ENCODE measurements around the gene RGS3.

The RGS3 gene

DNA sequence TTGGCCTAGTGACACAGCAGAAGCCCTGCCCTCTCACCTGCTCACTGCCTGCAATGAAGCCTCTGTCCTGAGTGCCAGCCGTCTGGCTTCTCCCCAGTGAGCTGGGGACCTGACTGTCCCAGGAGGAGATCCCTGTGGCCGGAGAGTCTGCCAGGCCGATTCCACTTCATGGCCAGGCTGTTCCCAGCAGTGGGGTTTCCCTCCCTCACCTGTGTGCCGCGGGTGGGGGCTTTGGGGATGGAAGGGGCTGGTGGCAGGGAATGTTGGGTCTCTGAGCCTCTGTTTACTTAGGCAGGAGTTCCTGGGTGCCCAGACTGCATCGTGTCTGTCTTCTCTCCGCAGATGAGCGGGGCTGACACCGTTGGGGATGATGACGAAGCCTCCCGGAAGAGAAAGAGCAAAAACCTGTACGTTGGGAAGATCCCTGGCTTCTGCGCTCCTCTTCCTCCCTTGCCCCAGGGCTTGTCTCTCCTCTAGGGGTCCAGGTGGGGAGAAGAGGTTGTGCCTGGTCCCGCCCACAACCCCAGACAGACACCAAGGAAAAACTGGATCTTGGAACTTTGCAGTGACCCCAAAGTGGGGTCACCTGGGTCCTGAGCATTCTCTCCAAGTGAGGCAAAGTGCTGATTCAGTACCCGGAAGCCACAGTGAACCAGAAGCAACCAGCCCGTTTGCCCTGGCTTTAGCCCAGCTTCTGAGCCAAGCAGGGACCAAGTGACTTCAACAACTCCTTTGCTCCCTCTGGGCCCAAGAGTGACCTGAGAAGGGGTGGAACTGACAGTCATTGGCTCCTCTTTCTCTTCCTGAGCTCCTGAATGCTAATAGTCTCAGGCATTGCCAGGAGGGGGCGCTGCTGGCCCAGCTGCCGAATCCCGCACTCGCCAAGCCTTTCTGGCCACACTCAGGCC lies 127.7 kb downstream of the RGS3 start:
- peak; percentile 28 for DNase-seq

DNA sequence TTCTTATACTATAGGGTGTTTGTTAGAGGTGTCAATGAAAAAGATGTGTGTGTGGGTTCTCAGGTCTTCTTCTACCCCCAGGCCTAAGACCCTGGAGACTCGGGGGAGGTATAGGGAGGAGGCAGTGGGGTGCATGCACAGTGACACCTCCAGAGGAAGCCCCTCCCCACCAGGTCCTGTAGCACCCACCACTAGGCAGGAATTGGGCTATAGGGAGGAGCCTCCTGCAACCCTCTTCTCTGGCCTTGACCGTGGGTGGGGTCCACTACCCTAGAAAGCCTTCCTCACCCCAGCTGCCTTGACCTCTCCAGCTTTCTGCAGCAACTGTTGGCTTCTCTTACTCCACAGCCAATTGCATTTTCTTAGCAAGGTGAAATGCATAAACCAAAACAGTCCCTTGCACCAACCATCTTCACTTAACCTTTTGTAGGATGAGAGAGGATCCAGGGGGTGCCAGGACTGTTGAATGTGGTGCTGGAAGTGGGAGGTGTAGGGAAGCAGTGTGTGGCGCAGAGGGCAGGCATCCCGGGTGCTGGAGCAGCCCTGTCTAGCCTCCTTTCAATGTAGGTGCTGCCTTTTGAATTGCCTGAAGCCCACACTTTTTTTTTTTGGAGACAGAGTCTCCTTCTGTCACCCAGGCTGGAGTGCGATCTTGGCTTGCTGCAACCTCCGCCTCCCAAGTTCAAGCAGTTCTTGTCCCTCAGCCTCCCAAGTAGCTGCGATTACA lies 128.5 kb downstream of the RGS3 start:
- no peak for DNase-seq

DNA sequence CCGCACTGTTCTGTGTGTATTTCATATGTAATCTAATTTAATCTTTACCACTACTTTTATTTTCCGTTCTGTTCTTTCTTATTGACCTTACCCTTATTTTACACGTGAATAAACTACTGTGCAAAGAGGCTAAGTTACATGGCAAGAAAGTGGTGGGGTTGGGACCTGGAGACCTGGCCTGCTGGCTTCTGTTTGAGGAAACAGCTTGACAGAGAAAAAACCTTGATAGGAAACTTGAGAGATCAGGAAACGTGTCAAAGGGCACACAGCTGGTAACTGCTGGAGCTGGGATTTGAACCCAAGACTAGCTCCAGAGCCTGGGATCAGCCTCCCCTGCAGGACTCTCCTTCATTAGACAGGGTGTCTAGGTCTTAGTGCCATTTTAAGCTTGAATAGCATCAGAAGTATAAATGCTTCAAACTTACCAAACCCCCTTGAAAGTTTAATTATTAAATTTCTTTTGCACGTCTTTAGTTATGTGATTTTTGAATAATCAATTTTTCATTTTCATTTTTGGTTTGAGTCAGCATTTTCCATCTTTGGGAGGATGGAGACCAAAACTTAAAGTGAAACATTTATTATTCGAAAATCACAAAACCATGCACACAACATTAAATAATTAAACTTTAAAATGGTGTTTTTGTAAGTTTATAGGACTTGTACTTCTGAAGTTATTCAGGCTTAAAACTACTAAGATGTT lies 129.5 kb downstream of the RGS3 start:
- no peak for DNase-seq

DNA sequence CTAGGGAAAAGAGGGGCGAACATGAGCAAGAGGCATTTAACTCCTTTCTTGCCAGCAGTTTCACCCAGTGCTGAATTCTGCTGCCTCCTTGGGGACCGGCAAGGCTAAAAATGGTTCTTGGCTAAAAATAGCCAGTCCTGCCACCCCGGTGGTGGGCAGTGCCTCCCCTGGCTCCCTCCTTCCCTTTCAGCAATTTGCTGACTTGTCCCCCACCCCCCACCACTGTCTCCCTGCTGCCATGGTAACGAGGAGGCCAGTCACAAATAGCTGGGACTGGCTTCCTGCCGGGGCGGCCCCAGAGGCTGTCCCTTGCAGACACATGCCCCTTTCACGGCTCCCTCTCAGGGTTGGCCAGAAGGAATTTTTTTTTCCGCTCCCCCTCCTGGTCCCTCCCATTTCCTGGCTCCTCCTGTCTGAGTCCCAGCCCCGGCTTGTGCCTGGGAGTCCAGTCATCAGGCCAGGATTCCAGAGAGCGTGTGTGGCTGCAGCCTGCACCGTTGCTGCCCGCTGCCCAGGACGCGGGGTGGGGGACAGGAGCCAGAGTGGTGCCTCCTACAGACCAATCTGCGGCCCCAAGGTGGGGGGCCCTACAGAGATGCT lies 130.3 kb downstream of the RGS3 start:
- no peak for DNase-seq

DNA sequence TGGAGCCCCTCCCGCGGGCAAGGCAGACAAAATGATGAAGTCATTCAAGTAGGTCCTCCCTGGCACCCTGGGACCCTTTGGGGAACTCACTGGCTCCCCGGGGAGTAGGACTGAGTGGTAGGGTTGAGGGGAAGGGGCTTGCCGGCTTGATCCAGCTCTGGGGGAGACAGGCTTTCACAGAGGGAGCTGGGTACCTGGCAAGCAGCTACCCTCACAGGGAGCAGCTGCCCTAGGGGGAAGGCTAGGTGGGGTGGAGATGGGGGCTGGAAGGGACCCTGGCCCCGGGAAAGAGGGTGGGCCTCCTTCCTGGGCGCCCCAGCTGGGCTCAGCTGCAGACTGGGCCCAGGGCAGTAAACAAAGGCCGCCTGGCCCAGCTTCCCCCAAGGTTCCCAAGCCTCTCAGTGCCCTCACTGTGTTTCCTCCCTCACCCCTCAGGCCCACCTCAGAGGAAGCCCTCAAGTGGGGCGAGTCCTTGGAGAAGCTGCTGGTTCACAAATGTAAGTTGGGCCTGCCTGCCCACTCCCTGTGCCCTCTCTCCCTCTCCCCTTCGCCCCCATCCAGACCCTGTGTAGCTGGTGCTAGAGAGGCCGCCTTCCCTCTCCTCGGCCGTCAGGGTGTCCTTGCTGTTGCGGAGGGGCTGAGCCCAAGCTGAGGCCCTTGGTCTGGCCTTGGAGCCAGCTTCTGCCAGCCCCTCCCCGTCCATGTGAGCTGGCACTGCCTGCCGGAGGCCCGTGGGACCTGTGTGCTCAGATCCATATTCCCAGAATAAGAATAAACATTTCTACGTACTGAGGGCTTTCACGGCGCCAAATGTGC lies 131.2 kb downstream of the RGS3 start:
- DNase-seq: no peak

DNA sequence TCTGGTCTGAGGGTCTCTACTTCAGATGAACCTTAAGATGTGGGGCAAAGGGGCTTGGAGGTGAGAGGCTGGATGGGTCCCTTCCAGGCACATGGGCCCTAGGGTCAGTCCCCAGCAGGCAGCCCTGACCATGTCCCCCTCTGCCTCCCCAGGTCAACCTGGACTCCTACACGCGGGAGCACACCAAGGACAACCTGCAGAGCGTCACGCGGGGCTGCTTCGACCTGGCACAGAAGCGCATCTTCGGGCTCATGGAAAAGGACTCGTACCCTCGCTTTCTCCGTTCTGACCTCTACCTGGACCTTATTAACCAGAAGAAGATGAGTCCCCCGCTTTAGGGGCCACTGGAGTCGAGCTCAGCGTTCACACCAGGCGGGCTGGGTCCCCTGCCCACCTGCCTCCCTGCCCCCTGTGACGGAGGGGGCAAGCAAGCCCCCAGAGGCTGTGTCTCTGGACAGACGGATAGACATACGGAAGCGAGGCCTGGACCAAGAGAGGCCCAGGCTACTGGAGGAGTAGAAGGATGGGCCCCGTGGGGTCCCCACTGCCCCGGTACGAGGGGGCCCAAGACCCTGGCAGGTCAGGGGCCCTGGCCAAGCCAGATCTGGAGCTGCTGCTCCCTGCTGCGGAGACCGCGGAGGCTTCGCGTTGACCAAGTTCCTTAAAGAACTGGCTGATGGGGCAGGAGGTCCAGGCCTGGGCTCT lies 133.2 kb downstream of the RGS3 start:
- DNase-seq: no peak

DNA sequence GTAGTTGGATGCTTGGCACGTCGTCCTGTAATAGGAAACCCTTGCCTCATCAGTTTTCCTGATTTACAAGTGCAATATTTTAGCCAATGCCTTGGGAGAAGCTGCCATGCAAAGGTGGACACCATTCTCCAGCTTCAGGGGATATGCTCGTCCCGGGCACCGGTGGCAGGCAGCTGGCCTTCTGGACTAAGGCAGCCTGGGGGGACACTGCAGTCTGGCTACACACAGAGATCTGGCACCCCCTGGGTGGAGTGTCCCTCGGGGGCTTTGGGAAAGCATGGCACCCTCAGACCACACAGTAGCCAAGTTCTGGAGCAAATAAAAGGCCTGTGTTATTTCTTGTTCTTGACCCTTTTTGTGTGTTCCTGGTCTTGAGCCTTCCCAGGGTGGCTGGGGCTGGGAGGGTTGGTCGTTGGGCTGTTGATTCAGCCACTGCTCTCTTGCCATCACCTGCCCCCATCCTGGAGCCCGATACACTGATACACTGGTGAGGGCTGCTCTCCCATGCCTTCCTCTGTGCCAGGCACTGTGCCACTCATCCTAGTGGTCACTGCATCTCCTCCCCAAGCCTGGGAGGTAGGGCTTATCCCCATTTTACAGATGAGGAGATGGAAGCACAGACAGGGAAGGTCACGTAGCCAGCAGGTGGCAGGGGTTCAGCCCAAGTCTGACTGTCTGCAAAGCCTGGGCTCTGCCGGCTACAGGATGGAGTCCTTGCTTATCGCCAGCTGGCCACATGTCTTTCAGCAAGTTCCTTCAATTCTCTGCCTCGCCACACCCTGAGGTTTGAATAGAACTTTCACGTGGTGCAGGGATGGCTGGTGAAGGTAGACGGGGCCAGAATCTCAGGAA lies 134.1 kb downstream of the RGS3 start:
- DNase-seq: no peak

DNA sequence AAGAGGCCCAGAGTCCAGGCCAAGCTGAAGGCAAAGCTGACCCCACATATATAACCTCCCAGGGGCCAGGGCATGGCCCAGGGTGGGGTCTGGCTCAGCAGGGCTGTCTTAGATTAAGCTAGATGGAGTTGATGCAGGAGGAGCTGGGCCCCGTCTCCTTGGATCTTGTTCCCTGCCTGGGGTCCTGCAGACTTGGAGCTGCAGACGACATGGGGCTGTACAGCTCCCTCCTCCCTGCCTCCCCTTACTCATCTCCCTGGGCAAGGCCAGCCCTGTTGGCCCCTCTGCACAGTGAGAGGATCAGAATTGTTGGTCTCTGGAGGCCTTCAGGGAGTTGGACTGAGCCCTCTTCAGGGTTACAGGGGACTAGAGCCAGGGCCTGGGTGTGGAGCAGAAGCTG lies 134.9 kb downstream of the RGS3 start:
- no peak for DNase-seq

DNA sequence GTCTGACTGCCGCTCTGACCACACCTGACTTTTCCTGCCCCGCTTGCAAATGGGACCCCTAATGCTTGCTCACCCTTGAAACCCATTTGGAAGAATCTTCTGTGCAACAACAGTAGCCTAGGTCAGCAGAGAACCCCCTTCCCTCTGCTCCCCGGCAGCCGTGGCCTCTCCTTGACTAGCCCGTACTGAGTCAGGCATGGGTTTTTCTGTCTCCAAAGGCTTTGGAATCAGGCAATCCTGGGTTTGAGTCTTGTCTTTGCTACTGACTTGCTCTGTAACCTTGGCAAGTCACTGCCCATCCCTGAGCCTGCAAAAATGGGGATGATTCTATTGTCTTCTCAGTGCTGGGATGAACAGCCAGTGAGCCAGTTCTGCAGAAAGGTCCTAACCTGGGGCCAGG lies 135.4 kb downstream of the RGS3 start:
- DNase-seq: no peak

DNA sequence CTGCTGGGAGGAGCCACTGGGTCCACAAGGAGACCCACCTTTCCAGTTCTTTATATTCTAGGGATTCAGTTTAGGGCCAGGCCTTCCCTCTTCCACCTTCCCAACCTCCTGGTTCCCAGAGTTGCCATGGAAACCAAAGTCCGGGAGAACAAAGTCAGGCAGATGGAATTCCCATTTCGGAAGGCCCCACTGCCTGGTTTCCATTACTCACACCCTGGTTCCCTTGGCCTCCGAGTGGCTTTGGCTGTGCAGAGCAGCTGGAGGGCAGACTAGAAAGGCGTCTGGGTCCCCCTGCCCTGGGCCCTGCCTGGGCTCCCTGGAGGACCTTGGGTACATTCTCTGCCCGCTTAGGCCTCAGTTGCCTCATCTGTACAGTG lies 136.1 kb downstream of the RGS3 start:
- DNase-seq: no peak

DNA sequence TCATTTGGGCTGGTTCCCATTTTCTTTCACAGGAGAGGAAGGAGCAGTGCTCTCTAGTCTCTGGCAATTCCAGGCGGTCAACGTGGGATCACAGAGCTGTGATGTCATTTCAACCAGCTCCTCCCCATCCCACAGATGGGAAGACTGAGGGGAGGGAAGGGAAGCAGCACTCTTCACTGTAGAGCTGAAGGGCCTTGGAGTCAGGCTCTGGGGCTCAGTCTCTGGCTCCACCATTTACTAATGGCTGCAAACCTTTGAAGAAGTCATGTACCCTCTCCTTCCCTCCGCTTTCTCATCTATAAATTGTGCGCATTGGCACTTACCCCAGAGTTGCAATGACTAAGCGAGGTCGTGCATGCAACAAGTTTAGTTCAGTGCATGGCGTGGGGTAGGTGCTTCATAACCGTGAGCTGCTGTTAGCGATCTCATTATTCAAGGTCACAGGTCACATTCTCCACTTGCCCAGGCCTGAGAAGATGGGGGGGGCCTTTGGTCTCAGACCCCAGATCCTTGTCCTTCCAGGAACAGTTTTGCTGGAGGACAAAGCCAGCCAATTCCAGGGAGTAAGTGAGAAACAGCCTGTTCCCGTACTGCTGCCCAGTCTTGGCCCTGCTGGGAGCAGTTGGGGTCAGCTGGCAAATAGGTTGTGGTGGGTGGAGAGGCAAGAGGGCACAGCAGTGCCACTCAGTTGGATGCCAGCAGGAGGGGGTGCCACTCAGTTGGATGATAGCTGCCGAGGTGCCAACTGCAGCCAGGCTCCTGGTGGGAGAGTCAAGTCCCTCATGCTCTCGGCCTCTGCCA lies 136.7 kb downstream of the RGS3 start:
- no peak for DNase-seq

DNA sequence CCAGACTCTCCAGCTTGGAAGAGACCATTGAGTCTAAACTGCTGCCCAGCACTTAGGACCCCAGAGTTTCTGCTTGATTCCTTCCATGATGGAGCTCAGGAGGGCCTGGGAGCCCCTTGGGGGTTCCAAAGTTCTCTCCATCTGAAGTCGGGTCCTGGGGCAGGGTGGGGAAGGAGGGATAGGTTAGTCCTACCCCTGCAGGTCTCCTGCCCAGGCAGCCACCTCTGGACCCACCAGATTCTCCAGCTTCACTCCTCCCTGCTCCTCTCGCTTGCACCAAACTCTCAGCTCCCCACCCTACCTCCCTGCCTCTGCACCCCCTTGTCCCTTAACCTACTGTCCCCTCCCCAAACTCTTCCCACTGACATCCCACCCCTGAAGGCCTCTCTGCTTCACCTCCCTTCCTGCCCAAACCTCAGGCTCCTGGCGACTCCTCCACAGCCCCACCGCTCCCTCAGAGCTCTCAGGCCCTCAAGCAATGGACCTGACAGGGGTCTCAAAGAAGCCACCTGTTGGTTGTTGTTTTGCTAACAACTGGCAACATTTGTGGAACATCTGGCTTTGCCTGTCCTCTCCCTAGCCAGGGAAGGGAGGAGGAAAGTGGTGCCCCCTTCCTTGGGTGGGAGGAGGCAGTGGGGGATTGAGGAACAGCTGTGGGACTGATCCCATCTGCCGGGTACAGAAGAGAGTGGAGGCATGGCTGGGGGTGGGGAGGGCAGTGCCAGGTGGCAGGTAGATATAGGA lies 137.5 kb downstream of the RGS3 start:
- no peak for DNase-seq

DNA sequence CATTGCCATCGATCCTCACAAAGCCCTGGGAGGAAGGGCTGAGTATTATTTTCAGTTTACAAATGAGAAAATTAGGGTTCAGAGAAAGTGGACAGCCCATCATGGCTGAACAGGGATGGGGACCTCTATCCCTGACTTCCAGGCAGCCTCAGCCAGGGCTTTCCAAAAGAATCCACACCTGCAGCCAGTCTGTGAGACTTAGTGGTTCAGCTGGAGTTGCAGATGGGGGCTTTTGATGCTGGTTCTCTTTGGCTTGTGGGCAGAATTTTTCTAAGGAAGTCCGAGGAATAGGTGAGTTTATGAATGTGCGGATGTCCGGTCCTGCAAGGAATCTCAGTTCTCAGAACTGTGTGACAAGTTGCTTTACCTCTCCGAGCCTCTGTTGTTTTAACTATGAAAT lies 138.1 kb downstream of the RGS3 start:
- DNase-seq: no peak

DNA sequence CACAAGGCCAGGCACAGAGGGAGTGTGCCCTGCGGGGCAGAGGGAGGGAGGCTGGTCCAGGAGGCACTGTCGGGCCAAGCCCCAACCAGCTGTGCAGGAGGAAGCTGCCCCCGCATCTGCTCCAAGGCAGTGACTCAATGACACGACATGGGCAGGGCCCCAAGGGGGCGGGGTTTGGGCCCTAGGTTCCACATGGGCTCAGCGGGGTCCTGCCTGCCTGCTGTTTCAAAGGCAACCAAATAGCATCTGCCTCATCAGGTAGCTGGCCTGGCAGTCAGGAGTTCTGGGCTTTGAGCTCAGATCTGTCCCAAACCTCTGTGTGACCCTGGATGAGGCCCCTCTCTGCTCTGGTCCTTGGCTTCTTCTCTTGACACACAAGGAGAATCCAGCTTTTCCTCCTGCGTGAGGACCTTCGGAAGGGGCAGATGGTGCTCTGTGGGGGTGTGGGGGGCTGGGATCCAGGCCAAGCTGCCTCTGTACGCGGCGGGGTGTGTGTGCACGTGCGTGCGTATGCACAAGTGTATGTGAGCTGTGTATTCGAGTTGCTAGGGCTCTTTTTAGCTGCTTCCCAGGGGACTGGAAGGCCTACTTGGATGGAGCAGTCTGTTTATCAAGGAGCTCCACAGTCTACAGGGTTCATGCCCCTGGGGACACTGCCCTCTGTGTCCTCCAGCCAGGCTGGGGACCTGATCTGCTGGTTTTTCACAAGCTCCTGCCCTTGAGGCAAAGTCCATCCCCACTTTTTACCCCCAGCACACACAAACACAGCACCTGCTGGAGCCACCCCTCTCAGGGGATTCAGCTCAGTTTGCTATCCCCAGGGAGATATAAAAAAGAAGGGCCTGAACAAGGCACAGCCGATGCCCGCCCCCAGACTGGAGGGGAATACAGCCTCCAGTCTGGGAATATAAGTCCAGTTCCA lies 138.9 kb downstream of the RGS3 start:
- DNase-seq: peak; percentile 17

DNA sequence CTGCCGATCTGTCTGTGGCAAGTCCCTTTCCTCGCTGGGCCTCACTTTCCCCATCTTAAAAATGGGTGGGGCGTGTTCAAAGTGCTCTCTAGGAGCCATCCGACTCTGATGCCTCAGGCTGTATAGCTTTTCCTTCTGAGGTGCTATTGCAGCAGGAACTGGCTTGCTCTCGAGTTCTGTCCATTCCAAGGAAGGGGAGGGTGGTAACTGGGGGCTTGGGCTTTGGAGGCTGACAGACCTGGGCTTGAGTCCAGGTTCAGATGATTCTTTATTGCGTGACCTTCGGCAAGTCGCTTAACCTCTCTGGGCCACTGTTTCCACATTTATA lies 139.5 kb downstream of the RGS3 start:
- no peak for DNase-seq

DNA sequence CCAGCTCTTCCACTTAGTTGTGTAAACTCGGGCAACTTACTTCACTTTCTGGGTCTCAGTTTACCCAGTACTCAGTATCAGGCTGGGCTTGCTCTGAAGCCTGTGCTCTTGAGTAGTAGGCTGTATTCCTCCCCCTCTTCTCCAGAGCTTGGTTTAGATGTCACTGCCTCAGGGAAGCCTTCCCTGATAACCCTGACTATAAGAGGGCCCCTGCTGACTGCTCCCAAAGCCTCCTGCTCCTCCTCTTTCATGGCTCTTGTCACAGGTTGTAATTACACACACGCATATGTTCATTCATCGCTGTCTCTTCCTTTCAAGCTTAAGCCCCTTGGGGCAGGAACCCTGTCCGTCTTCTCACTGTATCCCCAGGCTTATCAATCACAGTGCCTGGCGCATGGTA lies 140.2 kb downstream of the RGS3 start:
- no peak for DNase-seq

DNA sequence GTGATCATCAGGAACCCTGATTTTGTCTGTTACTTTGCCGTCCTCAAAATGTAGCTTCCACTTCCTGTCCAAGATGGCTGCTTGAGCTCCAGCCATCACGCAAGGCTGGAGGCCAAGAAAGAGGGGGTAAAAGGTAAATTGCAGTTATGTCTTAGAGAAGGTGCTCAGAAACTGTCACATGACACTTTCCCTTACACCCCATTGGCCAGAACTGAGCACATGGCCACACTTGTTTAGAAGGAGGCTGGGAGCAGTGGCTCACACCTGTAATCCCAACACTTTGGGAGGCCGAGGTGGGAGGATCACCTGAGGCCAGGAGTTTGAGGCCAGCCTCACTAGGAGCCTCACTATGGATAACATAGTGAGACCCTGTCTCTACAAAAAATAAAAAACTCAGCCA lies 140.9 kb downstream of the RGS3 start:
- DNase-seq: no peak

DNA sequence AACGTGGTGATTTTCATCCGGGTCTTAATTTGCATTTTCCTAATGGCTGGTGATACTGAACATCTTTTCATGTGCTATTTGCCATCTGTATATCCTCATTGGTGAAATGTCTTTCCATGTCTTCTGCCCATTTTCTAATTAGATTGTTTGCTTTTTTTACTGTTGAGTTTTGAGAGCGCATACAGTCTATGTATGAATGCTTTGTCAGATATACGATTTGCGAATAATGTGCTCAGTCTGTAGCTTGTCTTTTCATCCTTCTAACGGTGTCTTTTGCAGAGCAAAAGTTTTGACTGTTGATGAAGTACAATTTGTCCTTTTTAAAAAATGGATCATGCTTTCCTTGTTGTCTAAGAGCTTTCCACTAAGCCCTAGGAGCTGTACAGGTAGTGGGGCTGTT lies 143.0 kb downstream of the RGS3 start:
- no peak for DNase-seq
